Activated CD8-positive, alpha-beta memory T cell treated with anti-CD3 and anti-CD28 coated beads, Interleukin-2, amount 50 U/mL, for 1 hour (primary cell): ENCODE data around the gene ANKRD55.
"Not testable (repeated sequence)": the region's sequence is repeated elsewhere in the genome, so short reads cannot be mapped to it uniquely, and the experiment has no call there.

Experiments
- DNase-seq: peaks from one replicate; pipeline ENCODE4 v3.0.0-alpha.2; 2020; ENCODE audit errors: extremely low read depth

The ANKRD55 gene

DNA sequence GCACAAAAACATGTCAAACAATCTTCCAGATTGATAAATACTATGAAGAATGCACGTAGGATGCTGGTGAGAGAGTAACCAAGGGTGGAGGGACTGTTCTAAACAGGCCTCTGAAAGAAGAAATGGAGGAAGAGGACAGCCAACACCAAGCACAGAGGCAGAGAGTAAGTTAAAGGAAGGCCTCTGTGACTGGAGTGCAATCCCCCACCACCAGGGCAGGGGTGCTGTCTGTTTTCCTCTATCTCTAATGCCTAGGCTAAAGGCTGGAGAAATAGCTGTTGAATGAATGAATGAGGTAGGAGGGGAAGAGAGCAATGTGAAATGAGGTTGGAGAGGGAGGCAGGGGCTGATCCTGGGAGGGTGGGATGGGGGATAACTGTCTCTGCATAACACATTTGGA is 88.9 kb downstream of the ANKRD55 start:
- DNase-seq: no peak

DNA sequence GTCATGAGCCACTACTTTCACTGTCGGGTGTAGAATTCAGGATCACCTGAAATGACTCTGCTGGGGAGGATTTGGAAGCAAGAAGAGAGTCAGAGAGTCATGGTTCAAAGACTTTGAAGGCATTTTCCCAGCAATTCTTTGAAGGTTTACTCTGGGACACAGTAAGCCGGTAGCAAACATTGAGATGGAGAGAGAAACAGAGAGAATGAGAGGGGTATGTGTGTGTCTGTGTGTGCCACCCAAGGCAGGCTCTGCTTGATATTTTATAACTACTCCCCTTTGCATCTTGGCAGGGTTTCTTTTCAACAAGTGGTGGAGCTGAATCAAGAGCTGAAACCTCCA is 89.8 kb downstream of the ANKRD55 start:
- DNase-seq: no peak

DNA sequence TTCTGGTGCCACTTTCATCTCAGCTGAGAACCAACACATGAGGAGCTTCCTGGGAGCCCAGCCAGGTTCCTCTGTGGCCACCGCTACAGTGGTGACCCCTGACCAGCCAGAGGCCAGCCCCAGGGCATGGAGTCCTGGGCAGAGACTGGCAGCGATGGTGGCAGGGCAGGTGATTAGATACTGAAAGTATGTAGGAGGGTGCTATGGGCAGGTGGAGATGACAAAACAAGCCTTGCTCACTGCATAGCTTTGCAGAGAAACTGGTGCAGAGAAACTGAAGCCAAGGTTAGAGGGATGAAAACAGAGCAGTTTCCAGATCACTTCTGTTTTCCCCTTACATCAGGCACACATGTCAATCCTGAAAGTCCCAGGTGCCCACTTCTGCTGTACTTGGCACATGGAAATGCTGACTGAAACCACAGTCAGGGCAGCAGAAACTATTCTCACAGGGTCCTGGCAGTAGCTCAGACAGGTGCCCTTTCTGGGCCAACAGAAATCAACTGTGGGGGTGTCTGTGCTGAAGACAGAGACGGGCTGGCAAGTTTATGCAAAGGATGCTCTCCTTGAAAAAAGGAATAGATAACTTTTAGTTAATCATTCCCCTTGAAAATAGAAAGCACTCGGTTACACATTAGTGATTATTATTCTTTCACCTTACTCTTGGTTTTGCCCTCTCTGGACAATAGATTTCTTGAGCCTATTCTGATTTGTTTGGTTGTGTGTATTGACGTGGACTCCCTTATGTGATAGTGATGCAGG is 90.3 kb downstream of the ANKRD55 start:
- no peak for DNase-seq

DNA sequence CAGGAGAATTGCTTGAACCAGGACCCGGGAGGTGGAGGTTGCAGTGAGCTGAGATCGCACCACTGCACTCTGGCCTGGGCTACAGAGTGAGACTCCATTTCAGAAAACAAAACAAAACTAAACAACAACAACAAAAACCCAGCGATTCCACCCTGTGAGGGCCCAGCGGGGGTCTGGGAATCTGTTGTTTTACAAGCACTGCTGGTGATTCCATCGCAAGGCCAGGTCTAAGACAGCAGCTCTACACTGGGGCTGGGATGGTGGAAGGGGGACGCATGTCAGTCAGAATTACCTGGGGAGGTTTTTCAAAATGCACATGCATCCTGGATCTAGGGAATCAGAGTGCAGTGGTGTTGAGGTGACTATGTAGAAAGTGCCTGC is 90.9 kb downstream of the ANKRD55 start:
- DNase-seq: no peak

DNA sequence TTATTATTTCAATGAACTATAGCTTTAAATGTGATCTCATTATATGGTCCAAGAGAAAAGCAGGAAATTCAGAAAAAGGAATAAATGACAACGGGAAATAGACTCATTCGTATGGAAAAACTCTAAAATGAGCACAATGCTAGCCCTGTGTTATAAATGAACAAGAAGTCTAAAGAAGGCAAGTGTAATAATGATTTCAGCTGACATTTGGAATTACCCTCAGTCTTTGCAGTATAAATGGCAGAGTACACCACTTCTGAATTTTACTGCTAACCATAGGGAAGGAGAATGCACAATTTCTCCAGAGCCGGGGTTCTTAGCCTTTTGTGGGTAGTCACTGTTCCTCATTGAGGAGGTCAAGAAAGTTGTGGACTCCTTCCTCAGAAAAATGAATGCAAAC is 93.1 kb downstream of the ANKRD55 start:
- DNase-seq: no peak

DNA sequence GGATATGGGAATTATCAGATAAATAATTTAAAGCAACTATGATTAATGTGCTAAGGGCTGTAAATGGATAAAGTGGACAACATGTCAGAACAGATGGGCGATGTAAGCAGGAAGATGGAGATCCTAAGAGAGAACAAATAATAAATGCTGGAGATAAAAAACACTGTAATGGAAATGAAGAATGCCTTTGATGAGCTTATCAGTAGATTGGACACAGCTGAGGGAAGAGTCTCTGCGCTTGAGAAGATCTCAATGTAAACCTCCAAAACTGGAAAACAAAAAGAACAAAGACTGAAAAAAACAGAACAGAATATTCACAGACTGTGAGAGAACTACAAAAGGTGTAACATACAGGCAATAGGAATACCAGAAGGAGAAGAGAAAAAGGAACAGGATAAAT is 102.5 kb downstream of the ANKRD55 start:
- DNase-seq: no peak

DNA sequence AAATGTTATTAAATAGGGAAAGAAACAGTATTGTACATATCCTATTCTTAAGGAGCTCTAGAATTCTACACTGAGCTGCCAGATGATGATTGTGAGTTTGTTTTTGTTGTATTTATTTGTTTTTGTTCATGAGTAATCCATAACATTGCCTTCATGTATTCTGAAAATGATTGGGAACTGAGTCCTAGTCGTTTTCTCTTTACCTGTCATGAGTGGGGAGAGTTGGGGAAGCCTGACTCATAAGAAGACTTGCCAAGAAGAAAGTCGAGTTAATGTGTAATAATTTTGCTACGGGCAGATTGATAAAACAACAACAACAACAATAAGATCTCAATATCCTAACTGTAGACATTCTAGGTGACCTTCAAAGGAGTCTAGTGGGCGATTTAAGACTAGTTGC is 103.8 kb downstream of the ANKRD55 start:
- no peak for DNase-seq

DNA sequence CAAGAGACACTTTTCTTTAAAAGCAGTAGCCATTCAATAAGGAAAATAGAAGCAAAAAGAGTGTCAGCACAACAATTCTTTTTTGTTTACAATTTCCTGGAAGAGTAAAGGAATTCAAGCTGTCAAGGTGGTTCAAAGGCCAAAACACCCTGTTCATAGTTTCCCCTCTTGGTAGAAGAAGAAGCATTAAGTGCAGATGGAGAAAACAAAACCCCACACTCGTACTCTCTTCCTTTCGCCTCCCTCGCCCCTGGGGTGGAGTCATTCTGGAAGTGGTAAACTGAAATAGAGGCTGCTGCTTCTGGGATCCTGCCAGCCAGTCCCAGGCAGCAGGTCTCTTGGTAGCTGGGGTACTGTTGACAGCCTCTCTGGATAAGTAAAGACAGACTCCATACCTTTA is 105.0 kb downstream of the ANKRD55 start:
- no peak for DNase-seq

DNA sequence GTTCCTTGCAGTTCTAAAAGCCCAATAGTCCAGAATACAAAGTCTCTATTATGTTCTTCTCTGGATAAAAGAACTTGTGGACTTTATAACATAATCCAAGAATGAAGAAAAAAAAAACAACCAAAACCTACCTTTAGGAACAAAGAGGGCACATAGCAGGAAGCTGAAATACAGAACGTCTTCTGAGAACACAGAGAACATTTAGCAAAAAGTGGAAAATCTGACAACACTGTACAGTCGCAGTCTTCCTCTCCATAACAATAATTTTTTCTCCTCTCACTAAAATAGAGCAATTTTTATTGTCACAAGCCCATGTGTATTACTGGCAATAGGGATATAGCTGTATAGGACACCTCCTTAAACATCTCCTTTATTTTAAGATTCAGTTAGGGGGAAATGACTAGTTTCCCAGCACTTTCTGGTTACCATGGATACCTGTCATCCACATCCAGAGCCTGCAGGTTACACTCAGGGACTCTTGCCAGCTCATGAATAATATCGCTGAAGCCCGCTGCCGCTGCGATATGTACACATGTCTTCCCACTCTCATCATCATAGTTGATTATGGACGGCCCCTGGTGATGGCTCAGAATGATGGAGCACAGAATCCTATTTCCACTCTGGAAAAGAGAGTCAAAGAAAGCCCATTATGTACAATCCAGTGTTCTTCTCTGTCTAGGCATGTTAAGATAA is 106.5 kb downstream of the ANKRD55 start:
- no peak for DNase-seq

DNA sequence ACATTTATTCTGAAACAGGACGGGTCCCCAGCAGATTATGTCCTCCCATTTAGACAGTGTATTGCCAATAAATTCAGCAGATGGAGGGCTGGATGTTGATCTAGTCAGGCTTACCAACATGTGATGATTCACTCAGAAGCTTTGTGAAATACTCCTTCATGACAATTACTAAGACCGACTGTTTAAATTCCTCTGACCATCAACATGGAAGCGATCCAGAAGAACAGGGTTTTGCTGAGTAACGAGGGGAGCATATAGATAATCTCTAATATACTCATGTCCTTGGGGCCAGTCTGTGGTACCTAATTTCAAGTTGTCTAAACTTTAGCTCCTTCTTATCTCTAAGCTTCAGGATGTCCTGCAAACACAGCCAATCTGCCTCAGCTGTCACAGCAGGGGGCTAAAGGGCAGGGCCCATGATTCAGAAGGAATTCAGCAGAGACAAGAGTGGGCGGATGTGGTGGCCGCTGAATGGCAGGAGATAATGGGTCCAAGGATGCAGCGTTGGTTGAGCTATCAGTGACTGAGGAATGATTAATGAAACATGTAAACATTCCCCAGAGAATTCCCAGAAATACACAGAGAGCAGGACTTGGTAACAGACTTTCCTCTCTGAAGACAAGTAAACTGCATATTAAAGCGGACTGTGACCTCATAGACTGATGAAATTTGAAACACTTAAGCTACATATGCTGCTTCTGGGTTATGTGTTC is 109.4 kb downstream of the ANKRD55 start:
- DNase-seq: no peak

DNA sequence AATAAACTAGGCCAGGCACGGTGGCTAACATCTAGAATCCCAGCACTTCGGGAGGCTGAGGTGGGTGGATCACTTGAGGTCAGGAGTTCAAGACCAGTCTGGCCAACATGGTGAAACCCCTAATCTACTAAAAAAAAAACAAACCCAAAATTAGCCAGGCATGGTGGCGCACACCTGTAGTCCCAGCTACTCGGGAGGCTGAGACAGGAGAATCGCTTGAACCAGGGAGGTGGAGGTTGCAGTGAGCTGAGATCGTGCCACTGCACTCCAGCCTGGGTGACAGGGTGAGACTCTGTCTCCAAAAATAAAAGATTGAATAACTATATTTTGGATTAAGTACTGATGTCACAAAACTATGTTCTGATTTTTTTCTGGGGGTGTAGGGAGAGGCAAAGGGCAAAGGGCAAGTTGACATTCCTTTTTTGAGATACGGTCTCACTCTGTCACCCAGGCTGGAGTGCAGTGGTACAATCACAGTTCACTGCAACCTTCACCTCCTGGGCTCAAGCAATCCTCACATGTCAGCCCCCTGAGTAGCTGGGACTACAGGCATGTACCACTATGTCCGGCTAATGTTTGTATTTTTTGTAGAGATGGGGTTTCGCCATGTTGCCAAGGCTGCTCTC is 110.7 kb downstream of the ANKRD55 start:
- not testable (repeated sequence) for DNase-seq

DNA sequence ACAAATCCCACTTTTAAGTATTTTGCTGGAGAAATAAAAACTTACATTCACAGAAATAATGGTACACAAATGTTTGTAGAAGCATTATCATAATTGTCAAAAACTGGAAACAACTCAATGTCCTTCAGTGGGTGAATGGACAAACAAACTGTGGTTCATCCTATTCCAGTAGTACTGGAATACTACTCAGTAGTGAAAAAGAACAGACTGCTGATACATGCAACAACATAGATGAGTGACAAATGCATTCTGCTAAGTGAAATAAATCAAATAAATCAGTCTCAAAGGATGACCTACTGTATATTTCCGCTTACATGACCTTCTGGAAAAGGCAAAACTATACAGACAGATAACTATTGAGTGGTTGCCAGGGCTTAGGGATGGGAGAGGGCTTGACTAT is 114.1 kb downstream of the ANKRD55 start:
- DNase-seq: no peak

DNA sequence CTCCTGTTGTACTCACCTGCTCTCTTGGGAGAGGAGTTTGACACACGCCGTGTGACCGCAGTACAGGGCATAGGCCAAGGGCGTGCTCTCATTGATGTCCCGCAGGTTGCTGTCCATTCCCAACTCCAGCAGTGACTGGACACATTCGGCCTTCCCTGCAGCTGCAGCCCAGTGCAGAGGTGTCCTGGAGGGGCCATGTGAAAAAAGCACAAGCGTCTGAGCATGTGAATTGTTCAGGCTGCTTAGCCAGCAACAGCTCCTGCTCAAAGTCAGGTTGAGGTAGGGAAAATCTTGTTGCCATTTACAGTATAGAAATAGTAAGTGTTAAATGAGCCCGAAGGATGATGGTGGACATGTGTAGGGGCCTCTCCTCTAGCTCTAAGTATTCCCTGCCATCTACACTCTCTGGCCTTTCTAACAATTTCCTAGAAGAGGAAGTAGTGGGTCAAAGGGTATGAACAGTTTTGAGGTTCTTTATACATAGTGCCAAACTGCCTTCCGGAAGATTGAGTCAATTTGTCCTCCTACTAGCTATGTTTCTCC is 116.5 kb downstream of the ANKRD55 start:
- DNase-seq: no peak

DNA sequence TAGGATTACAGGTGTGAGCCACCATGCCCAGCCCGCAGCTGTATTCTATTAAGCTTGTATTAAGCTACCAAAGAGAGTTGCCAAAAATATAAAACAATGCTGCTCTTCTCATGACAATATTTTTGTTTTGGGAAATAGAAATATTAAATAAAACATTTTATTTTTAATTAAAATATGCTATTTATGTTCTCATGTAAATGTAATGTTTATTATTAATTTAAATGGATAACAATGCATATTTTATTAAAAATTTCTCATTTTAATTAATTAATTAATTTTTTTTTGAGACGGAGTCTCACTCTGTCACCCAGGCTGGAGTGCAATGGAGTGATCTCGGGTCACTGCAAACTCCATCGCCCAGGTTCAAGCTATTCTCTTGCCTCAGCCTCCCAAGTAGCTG is 117.5 kb downstream of the ANKRD55 start:
- DNase-seq: no peak

DNA sequence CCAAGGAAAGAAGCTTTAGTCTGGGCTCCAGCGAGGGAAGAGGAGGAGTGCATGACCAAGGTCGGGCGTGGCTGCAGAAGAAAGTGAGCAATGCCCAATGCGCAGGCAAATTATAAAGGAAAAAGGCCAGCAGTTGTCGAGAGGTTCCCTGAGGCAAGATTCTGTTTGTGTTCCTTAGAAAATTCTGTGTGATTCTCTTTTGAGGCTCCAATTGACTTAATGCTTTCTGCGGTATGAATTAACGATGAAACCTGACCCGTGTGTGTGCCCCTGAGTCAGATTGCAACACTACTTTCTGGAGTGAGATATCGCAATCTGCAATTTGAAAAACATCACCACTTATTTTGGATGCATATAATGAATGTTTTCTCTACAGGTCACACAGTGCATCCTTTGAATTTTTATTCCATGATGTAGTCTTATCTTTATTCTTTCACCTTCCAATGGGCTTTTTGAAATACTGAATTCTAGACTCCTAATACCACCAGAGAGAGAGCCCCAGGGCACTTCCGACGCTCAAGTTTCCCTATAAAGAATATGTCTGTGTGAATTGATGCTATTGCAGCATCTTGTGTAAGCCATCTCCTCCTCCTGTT is 120.5 kb downstream of the ANKRD55 start:
- no peak for DNase-seq

DNA sequence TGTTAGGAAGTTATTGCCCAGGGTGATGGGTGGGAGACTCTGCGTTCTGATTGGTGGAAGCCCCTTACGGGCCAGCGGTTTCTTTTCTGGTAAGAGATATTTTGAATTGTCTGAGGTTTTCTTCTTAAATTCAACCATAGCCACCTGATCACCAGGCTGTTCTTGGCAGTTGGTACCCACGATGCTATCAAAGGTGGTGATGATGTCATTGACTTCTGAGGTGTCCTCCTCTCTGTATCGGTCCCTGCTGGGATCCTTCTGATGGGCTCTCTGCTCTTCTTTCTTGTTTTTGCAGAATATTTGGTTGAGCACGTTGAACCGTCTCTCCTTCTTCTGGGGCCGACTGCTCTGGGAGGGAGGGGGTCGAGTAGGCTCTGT is 121.7 kb downstream of the ANKRD55 start:
- no peak for DNase-seq

DNA sequence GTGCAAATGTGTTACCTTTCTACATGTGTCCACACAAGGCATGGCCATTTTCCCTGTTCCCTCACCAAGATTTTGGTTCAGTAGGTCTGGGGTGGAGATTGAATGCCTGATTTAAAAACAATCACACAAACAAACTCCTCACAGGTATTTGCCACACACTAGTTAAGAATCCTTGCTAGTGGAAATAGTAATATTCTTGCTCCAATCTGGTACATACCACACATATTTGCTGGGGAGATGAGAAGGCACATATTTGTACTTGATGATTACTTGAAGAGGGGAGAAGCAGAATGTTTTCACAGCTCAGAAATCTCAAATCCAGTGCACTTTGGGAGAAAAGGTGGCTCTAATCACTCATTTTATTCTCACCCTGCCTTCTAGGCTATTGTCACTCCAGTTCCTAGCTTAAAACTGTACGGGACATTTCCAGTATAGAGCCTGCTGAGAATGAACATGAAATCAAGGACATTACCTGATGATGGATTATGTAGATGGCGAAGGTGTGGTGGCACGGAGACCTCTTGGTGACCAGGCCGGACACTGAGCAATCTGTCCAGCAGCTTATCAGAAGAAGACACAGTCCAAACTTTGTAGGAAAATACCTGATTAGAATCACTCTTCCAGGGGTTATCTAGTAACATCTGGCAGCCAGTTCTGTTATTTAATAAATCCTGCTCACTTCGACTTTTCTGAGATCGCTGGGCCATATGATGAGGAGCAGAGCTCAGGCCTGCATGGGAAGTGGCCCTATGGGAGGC is 122.3 kb downstream of the ANKRD55 start:
- DNase-seq: no peak

DNA sequence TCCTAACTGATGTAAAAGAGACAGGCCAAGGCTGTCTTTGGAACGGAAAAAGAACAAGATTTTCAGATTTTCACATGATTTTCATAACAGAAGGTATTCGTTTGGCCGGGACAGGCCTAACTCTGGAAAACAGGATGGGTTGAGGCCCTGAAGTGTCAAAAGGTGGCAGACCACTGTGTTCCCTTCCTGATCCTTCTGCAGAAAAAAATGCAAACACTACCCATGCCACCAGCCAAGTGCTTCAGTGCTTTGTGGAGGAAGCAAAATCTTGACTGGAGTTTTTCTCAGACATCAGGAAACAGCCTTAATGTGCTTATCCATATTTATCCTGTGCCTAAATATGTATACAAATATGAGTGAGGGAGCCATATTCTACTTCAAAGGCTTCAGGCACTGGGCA is 124.9 kb downstream of the ANKRD55 start:
- DNase-seq: no peak

DNA sequence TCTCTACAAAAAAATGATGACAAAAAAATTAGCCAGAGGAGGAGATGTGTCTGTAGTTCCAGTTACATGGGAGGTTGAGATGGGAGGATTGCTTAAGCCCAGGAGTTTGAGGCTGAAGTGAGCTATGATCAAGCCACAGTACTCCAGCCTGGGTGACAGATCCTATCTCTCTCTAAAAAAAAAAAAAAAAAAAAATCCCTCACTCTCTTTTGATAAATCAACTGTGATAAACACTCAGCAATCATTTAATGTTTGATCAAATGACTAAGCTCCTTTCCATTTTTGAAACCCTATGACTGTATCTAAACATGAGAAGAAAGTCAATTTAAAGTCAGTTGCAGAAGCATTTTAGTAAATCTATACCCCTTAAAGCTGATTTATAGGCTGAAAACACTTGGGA is 126.3 kb downstream of the ANKRD55 start:
- DNase-seq: no peak

DNA sequence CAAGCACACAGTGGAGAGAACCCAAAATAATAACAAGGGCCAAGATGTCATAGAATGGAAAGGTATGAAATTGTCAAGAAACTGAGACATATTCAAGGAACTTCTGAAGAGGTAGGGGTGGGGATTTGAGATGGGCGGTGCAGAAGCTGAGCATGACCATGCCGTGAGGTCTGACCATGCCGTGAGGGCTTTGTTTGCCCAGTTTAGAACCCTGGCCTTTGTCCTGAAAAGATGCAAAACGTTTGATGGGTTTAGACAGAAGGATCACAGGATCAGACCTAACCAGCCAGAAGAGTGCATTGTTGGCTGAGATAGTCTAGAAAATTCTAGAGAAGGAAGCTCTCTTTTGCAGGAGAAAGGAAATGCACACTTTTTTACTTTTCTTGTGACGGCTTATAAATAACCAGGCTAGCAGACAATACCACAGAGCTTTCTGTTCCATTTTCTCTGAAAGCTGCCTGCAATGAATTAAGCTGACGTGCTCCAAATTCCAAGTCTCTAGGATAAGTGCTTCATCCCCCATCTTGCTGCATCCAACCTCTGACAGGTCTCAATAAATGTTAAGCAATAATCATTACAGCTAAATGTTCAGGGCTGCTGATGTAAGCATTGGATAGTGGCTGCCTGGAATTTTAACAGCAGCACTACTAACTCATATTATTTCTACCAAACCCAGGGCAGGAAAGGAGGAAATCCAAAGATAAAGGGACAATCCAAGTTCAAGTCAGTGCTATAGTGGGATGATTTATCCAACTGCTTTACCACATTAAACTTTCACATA is 127.4 kb downstream of the ANKRD55 start:
- no peak for DNase-seq

DNA sequence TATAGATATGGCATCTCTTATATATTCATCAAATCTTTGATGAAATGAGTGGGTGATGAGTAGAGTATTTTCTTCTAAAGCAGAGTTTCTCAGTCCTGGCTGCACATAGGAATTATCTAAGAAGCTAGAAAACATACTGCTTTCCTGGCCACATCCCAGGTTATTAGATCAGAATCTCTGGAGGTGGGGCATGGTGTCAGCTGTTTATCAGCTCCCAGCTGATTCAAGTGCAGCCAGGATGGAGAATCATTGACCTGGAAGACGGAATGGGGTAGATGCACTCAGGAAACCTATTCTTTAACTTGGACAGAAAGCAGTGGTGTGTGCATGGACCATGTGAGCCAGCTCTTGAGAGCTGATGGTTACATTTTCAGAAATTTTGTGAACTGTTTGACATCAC is 130.2 kb downstream of the ANKRD55 start:
- no peak for DNase-seq
